ENCODE results near the gene ITPR1.

GRCh38 chr3:4449043-4449805, 43.9 kb upstream of the ITPR1 start:
- TF ChIP-seq POLR2AphosphoS5 (IDR thresholded peaks at IDR 0.05; ENCODE audit: low read depth, low read length): no peak
- TF ChIP-seq SIN3A (IDR thresholded peaks at IDR 0.05; ENCODE audit: borderline replicate concordance, insufficient read depth, low read length): no peak
- TF ChIP-seq REST (IDR thresholded peaks at IDR 0.05; ENCODE audit: insufficient read depth in 1 of 2, low read depth in 2 of 2, low read length in 2 of 2): no peak

All from PFSK-1 (cell line).